Heart left ventricle (tissue), 13 donors: Measurements from ENCODE around the gene DYNC1H1.

Experiments
- CTCF ChIP-seq, 12 donors: fragments of 200-600 bp; sonication (generic) in 4 of 12; IDR thresholded peaks; one replicate each; pipeline versions ENCODE4 v1.5.0 to v1.8.0; 2018 to 2022; ENCODE audit warnings: antibody characterized with exemption in 12 of 12, mild to moderate bottlenecking in 5 of 12
- POLR2A ChIP-seq, 2 donors: fragments of 450-650 bp; IDR thresholded peaks; one replicate each; pipeline ENCODE4 v1.6.1; 2017; ENCODE audit warnings: antibody characterized with exemption in 2 of 2, mild to moderate bottlenecking in 2 of 2, moderate library complexity in 2 of 2
- donor health status: ischemic (EF 13 %, LVEDD 7.1; RV severe dilation, severe dysfunction).
- donor health status: DM: no; HTN: yes; CAD: no.
- donor health status: DM: no; HTN: no; CAD: no.
- donor health status: ischemic (EF 25% LVEDD 6.9; RV normal size, moderate dysfunction).
- donor health status: ischemic (EF 25% LVEDD 5.7; RV mildly dilated, moderate dysfunction).
- donor health status: ischemic (EF 35%, LVEDD 5.7; RV mildly dilated, moderate dysfunction).
- donor health status: nonischemic (EF 11% LVEDD 7.7; RV severe dilation, severe dysfunction).
- donor health status: DM: yes; HTN: yes; CAD: no.
- donor health status: PGD.
- donor health status: ischemic (EF 29% LVEDD 5.4; RV normal size, mild dysfunction).
- donor health status: nonischemic (EF 23%, LVEDD 6.1; RV moderate dilation, normal function).

GRCh38 chr14:101955695-101956161 lies 8.6 kb upstream of the DYNC1H1 start:
- no peak for TF ChIP-seq CTCF (IDR thresholded peaks at IDR 0.05)
- no peak for TF ChIP-seq POLR2A (IDR thresholded peaks at IDR 0.05)
